Measurements from ENCODE around the gene RAB36.

RAB36 gene

GRCh38 chr22:23184100-23184763 is 39.0 kb downstream of the RAB36 start:
- H3K36me3 Mint-ChIP-seq (ENCODE audit: insufficient read depth): peaks cover 68% of the 10 kb centered on the region
- peaks cover 60 to 71% of the 10 kb centered on the region in 2 donors for H3K4me1 Mint-ChIP-seq (ENCODE audit: low read depth in 2 of 2)
- H3K27me3 Mint-ChIP-seq: no peaks in the 10 kb centered on the region
- H3K9me3 Mint-ChIP-seq: no peaks in the 10 kb centered on the region
- no peak for ATAC-seq (replicated peaks)
- H3K27ac Mint-ChIP-seq: peak overlapping the region; percentile 85 to 87
- no peak for DNase-seq
- peak overlapping the region; percentile 89 to 91 for H3K4me3 Mint-ChIP-seq

GRCh38 chr22:23184764-23185113 is 39.5 kb downstream of the RAB36 start:
- Mint-ChIP-seq H3K4me3 (peak overlapping the region; percentile 89 to 91), H3K27ac (peak overlapping the region; percentile 85 to 87), H3K27me3 (no peaks in the 10 kb centered on the region), H3K4me1 (ENCODE audit: low read depth in 2 of 2) (peaks cover 57 to 75% of the 10 kb centered on the region in 2 donors), H3K9me3 (no peaks in the 10 kb centered on the region), H3K36me3 (ENCODE audit: insufficient read depth) (peaks cover 67% of the 10 kb centered on the region)
- DNase-seq: no peak
- no peak for ATAC-seq (replicated peaks)

GRCh38 chr22:23187211-23187610 is 41.9 kb downstream of the RAB36 start:
- H3K27ac Mint-ChIP-seq: peak overlapping the region; percentile 76 to 87
- H3K4me1 Mint-ChIP-seq (ENCODE audit: low read depth in 2 of 2): peaks cover 63 to 86% of the 10 kb centered on the region in 2 donors
- peak overlapping the region; percentile 50 to 51 for H3K4me3 Mint-ChIP-seq
- peaks cover 60% of the 10 kb centered on the region for H3K36me3 Mint-ChIP-seq (ENCODE audit: insufficient read depth)
- H3K9me3 Mint-ChIP-seq: no peaks in the 10 kb centered on the region
- DNase-seq (no peak), ATAC-seq (replicated peaks) (no peak)
- H3K27me3 Mint-ChIP-seq: no peaks in the 10 kb centered on the region

GRCh38 chr22:23187871-23188700 is 42.8 kb downstream of the RAB36 start:
- H3K9me3 Mint-ChIP-seq: no peaks in the 10 kb centered on the region
- ATAC-seq (replicated peaks) (no peak), DNase-seq (no peak)
- H3K4me1 Mint-ChIP-seq (ENCODE audit: low read depth in 2 of 2): peaks cover 62 to 84% of the 10 kb centered on the region in 2 donors
- H3K4me3 Mint-ChIP-seq: peak overlapping the region in 1 of 2 donors; percentile 50
- H3K36me3 Mint-ChIP-seq (ENCODE audit: insufficient read depth): peaks cover 63% of the 10 kb centered on the region
- H3K27ac Mint-ChIP-seq: peak overlapping the region; percentile 76 to 87
- H3K27me3 Mint-ChIP-seq: no peaks in the 10 kb centered on the region

- H3K27me3 Mint-ChIP-seq: no peaks in the 10 kb centered on the region
- H3K9me3 Mint-ChIP-seq: no peaks in the 10 kb centered on the region
- no peak for DNase-seq
- ATAC-seq (replicated peaks): no peak
- peaks cover 50 to 72% of the 10 kb centered on the region in 2 donors for H3K4me1 Mint-ChIP-seq (ENCODE audit: low read depth in 2 of 2)
- H3K27ac Mint-ChIP-seq: no peak overlapping the region
- H3K36me3 Mint-ChIP-seq (ENCODE audit: insufficient read depth): peaks cover 46% of the 10 kb centered on the region
- H3K4me3 Mint-ChIP-seq: no peak overlapping the region
Observed at GRCh38 chr22:23190526-23190925, 45.2 kb downstream of the RAB36 start.

GRCh38 chr22:23192133-23192532 is 46.9 kb downstream of the RAB36 start:
- DNase-seq (no peak), ATAC-seq (replicated peaks) (no peak)
- Mint-ChIP-seq H3K36me3 (ENCODE audit: insufficient read depth) (peaks cover 35% of the 10 kb centered on the region), H3K4me1 (ENCODE audit: low read depth in 2 of 2) (peaks cover 46 to 62% of the 10 kb centered on the region in 2 donors), H3K27ac (peak overlapping the region; percentile 56 to 69), H3K27me3 (no peaks in the 10 kb centered on the region), H3K9me3 (no peaks in the 10 kb centered on the region), H3K4me3 (no peak overlapping the region)

GRCh38 chr22:23192558-23192957 is 47.3 kb downstream of the RAB36 start:
- H3K4me3 Mint-ChIP-seq: no peak overlapping the region
- ATAC-seq (replicated peaks) (no peak), DNase-seq (no peak)
- H3K9me3 Mint-ChIP-seq: no peaks in the 10 kb centered on the region
- H3K36me3 Mint-ChIP-seq (ENCODE audit: insufficient read depth): peaks cover 31% of the 10 kb centered on the region
- peak overlapping the region; percentile 51 to 56 for H3K27ac Mint-ChIP-seq
- peaks cover 46 to 61% of the 10 kb centered on the region in 2 donors for H3K4me1 Mint-ChIP-seq (ENCODE audit: low read depth in 2 of 2)
- H3K27me3 Mint-ChIP-seq: no peaks in the 10 kb centered on the region

GRCh38 chr22:23193196-23193827 is 48.0 kb downstream of the RAB36 start:
- Mint-ChIP-seq H3K27me3 (no peaks in the 10 kb centered on the region), H3K4me3 (no peak overlapping the region), H3K36me3 (ENCODE audit: insufficient read depth) (peaks cover 26% of the 10 kb centered on the region), H3K27ac (peak overlapping the region; percentile 56 to 71), H3K9me3 (no peaks in the 10 kb centered on the region), H3K4me1 (ENCODE audit: low read depth in 2 of 2) (peaks cover 42 to 60% of the 10 kb centered on the region in 2 donors)
- ATAC-seq (replicated peaks) (no peak), DNase-seq (no peak)

GRCh38 chr22:23193882-23194281 is 48.6 kb downstream of the RAB36 start:
- peaks cover 43 to 61% of the 10 kb centered on the region in 2 donors for H3K4me1 Mint-ChIP-seq (ENCODE audit: low read depth in 2 of 2)

GRCh38 chr22:23196165-23196564 is 50.9 kb downstream of the RAB36 start:
- H3K27me3 Mint-ChIP-seq: no peaks in the 10 kb centered on the region
- no peak overlapping the region for H3K4me3 Mint-ChIP-seq
- peak overlapping the region in 1 of 2 donors; percentile 87 for H3K27ac Mint-ChIP-seq
- H3K9me3 Mint-ChIP-seq: no peaks in the 10 kb centered on the region
- peaks cover 40% of the 10 kb centered on the region for H3K36me3 Mint-ChIP-seq (ENCODE audit: insufficient read depth)
- peaks cover 40 to 60% of the 10 kb centered on the region in 2 donors for H3K4me1 Mint-ChIP-seq (ENCODE audit: low read depth in 2 of 2)
- no peak for DNase-seq
- no peak for ATAC-seq (replicated peaks)

More at GRCh38 chr22:23193882-23194281, 48.6 kb downstream of the RAB36 start:
- no peaks in the 10 kb centered on the region for H3K27me3 Mint-ChIP-seq
- ATAC-seq (replicated peaks): no peak
- no peak for DNase-seq
- H3K36me3 Mint-ChIP-seq (ENCODE audit: insufficient read depth): peaks cover 29% of the 10 kb centered on the region
- H3K27ac Mint-ChIP-seq: peak overlapping the region in 1 of 2 donors; percentile 71
- no peak overlapping the region for H3K4me3 Mint-ChIP-seq
- no peaks in the 10 kb centered on the region for H3K9me3 Mint-ChIP-seq

GRCh38 chr22:23197836-23198235 is 52.6 kb downstream of the RAB36 start:
- H3K27ac Mint-ChIP-seq: peak overlapping the region in 1 of 2 donors; percentile 87
- H3K9me3 Mint-ChIP-seq: no peaks in the 10 kb centered on the region
- peaks cover 37% of the 10 kb centered on the region for H3K36me3 Mint-ChIP-seq (ENCODE audit: insufficient read depth)
- DNase-seq: no peak
- H3K4me3 Mint-ChIP-seq: no peak overlapping the region
- peaks cover 33 to 52% of the 10 kb centered on the region in 2 donors for H3K4me1 Mint-ChIP-seq (ENCODE audit: low read depth in 2 of 2)
- H3K27me3 Mint-ChIP-seq: no peaks in the 10 kb centered on the region
- ATAC-seq (replicated peaks): no peak

GRCh38 chr22:23199159-23199558 is 53.9 kb downstream of the RAB36 start:
- H3K4me3 Mint-ChIP-seq: no peak overlapping the region
- peaks cover 33 to 48% of the 10 kb centered on the region in 2 donors for H3K4me1 Mint-ChIP-seq (ENCODE audit: low read depth in 2 of 2)
- ATAC-seq (replicated peaks) (no peak), DNase-seq (no peak)
- H3K9me3 Mint-ChIP-seq: no peaks in the 10 kb centered on the region
- H3K27ac Mint-ChIP-seq: peak overlapping the region; percentile 52 to 74
- H3K27me3 Mint-ChIP-seq: no peaks in the 10 kb centered on the region
- peaks cover 44% of the 10 kb centered on the region for H3K36me3 Mint-ChIP-seq (ENCODE audit: insufficient read depth)

GRCh38 chr22:23200898-23201297 is 55.6 kb downstream of the RAB36 start:
- peaks cover 42% of the 10 kb centered on the region for H3K36me3 Mint-ChIP-seq (ENCODE audit: insufficient read depth)
- DNase-seq: no peak
- peak overlapping the region; percentile 72 to 78 for H3K27ac Mint-ChIP-seq
- no peak overlapping the region for H3K4me3 Mint-ChIP-seq
- peaks cover 36 to 46% of the 10 kb centered on the region in 2 donors for H3K4me1 Mint-ChIP-seq (ENCODE audit: low read depth in 2 of 2)
- H3K9me3 Mint-ChIP-seq: no peaks in the 10 kb centered on the region
- ATAC-seq (replicated peaks): no peak
- H3K27me3 Mint-ChIP-seq: no peaks in the 10 kb centered on the region

All from effector memory CD8-positive, alpha-beta T cell (primary cell).